Thyroid gland (tissue), 4 donors: ENCODE data around the gene GCH1.

ENCODE experiments used
- CTCF ChIP-seq, 6 experiments: fragments of 200-600 bp in 3 of 6; fragments of 450-650 bp in 3 of 6; sonication (generic) in 3 of 6; IDR thresholded peaks; one replicate each; pipeline ENCODE4 v1.5.1; 2016 to 2019; ENCODE audit warnings: antibody characterized with exemption in 6 of 6, mild to moderate bottlenecking in 2 of 6, inconsistent platforms in 1 of 6, moderate library complexity in 1 of 6
- POLR2A ChIP-seq, 2 donors: fragments of 450-650 bp; IDR thresholded peaks; one replicate each; pipeline ENCODE4 v1.6.1; 2017; ENCODE audit warnings: antibody characterized with exemption in 2 of 2, mild to moderate bottlenecking in 2 of 2, moderate library complexity in 1 of 2

- TF ChIP-seq CTCF (IDR thresholded peaks at IDR 0.05): no peak
- TF ChIP-seq POLR2A (IDR thresholded peaks at IDR 0.05): no peak
Observed at GRCh38 chr14:54894995-54895394, 7.6 kb downstream of the GCH1 start.
